ENCODE results near the gene DYRK1B.
A peak's percentile ranks its signal among the peaks of the same experiment; 100 is the strongest.
"Not testable (repeated sequence)": the region's sequence is repeated elsewhere in the genome, so short reads cannot be mapped to it uniquely, and the experiment has no call there.

The DYRK1B gene

DNA sequence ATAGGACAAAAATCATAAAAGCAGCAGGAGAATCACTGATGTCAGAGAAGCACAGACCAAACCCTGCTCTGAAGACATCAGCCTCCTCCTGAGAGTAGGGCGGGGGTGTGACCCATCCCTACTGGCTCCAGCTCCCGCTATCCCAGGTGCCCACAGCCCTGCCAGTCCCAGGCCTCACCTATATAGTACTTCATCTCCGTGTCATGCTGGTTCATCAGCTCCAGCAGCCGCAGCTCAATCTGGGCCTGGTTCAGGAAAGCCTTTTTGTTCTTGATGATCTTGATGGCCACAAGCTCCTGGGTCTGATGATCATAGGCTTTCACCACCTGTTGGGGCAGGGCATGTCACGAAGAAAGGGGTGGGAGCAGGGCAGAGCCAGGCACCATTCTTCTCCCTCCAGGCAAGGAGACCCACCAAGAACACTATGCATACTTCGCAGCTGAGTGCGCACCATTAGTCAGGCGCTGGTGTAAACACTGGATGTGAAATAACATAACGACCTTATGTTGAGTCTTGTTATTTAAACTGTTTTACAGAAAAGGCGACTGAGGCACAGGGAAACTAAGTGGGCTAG, 4.2 kb downstream of the DYRK1B start:
- FAIRE-seq = no peak

DNA sequence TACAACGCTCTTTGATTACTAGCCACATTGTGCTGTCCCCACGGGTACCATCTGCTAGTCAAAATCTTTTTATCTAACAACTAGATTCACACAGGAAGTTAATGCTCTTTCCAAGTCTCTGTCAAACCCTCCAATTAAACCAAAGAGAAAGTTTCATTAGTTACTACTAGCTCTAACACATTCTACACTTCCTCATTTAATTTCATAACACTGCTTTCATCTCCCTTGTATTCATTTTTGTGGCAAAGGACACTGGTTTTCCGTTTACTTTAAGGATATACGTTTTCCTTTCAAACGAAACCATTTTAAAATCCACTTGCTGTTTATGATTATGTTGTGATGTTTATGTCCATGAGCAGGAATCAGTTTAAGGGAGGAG, 5.3 kb downstream of the DYRK1B start:
- FAIRE-seq = no peak

DNA sequence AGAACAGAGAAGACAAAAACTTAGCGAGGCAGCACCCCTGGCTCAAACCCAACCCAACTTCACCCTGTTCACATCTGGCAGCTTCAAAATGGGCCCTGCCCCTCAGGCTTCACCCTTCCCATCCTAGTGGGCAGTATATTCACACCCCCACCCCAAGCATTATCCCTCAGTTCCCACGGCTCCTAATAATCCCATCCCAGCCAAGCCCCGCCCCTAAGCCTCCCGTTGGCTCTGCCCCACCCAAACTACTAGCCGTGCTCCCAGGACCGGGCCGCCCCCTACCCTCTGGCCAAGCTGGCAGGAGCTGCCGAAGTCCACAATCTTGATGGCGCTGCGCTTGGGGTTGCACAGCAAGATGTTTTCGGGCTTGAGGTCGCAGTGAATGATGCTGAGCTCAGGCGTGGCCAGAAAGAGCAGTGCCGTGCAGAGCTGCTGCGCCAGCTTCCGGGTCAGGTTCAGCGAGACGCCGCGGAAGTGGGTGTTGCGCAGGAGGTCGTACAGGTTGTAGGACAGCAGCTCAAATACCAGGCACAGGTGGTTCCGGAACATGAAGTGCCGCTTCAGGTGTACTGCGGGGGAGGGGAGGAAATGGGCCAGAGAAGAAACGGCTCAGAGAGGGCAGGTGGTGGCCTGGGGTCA, 5.8 kb downstream of the DYRK1B start:
- FAIRE-seq = no peak

DNA sequence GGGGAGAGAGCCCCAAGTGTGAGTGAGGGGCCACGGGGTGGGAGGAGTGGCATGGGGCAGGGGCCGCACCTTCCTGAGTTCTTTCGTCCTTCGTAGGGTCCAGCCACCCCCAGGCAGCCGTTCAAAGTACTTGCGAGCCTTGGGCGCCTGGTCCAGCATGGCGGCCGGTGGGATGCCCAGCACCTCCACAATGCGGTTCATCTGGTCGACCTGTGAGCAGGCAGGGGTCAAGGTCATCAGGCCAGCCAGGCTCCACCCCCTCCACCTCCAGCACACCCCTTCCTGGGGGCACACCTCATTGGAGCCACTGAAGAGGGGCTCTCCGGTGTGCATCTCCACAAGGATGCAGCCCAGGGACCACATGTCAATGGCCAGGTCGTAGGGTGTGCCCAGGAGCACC, 6.7 kb downstream of the DYRK1B start:
- FAIRE-seq = no peak

DNA sequence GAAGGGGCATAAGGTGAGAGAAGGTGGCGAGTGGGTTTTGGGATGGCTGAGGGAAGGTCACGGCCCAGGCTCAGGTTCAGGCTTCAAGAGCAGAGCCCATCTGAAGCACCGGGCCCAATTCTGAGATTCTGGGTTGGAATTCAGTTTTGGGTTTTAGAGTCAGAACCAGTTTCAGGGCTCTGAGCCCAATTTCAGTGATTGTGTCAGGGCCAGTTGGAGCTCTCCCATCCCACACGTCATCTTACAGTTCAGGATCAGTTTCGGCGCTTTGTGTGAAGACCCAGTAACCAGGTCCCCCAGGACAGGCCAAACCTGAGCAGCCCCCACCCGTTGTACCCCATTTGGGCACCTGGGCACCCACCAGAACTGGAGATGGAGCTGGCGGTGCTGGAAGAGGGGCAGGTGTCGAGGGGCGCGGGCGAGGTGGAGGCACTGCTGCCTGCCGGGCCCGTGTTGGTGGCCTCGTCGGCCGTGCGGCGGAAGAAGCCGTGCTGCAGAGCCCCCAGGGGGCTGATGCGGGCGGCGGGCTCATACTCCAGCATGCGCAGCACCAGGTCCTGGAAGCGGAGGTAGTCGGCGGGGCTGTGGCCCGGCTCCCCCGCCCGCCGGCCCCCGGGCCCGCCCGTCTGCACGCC, 7.5 kb downstream of the DYRK1B start:
- FAIRE-seq = no peak

DNA sequence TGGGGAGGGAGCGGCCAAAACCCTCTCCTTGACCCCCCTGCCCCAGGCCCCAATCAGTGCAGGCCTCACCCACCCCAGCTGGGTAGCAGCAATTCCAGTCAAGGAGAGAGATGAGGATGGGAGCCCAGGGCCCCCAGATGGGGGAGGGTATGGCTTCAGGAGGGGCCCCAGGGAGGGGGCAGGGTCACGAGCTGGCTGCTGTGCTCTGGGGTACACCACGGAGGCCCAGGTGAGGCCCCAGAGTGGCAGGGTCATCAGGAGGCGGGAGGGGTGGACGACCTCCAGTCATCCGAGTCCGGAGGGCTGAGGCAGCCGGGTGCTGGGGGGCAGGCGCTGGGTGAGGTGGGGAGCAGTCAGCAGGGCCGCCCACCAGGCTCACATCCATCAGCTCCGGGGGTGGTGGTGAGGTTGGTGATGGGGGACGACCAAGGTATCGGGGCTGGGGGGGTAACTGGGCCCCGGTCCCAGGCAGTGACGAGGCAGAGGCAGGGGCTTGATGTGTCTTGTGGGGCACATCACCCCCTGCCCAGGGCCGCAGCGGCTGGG, 8.4 kb downstream of the DYRK1B start:
- FAIRE-seq = no peak

DNA sequence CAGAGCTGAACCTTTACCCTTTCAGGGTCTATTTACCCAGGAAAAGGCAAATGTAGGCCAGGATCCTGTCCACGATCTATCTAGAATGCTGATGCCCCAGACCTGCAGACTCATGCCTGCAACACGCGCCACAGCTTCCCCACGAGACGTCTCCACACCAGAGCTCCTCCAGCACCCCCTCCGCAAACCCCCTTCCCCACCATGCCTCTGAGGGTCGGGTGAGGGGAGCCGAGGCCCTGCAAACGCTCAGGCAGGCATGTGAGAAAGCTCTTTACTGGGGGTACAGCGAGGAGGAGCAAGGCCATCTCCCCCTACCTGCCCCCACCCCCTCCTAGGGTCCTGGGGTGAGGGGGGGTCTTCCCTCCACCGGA, 8.9 kb downstream of the DYRK1B start:
- no peak for FAIRE-seq

DNA sequence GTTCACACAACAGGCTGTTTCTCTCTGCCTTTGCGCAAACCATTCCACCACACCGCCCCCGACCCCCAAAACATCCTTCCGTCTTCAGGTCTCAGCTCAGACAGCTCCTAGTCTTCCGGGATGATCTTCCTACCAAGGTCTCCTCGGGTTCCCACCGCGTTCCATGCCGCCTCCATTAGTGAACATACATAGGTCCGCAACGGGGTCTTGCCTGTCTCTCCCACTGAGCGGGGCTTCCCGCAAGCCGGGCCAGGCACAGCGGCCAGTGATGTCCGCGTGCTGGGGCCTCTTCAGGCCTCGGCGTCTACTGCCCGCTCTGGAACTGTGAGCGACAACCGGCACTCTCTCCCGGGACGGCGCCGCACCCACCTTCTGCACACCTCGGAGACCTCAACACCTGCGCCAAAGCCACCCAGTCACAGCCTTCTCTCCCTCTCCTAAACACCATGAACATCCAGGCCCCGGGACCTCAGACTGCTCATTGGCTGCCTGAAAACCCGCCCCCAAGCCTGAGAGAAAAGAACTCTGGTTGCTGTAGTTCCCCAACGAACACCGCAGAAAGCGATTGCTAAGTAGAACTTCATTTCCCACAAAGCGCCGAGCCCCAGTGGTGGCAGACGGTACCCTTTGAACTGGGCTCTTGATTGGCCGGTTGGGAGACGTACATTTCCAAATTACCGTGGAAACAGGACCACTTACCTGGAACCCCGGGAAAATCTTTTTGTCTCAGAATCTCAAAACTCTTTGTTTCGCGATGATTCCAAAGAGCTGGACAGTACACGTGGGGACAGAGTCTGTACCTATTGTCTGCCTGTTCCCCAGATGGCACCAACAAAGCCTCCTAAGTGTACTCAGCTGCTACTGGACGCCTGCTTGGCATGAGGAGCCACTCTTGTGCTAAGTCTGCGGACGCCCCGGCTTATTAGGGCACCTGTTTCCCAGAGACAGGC, 9.5 kb downstream of the DYRK1B start:
- peak; percentile 98 for FAIRE-seq

DNA sequence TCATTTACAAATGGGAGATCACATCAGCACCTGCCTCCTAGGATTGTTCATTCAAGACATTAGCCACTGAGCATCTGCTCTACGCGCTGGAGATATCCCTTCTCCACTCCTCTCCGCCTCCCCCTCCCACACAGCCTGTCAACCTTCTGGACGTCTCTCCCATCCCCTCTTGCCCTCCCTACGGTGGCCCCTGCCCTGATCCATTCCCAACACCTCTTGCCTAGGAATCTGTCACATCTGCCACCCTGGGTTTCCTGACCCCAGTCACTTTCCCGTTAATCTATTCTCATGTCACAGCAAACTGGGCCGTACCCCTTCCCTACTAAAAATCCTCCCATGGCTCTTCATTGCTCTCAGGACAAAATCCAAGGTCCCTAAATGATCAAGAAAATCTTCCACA, 10.3 kb downstream of the DYRK1B start:
- FAIRE-seq = no peak

DNA sequence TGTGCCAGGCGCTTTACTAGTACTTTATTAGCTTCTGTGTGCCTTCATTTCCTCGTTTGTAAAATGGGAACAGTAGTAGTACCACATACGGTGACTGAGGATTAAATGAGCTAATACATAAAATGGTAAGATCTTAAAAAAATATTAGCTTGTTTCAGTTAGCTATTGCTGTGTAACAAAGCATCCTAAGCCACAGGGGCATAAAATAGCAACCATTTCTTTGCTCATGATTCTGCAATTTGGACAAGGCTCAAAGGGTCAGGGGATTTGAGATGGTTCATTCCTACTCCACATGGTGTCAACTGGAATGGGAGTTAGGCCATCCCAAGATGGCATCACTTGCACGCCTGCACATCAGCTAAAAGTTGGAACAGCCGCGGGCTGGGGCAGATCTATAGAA, 13.3 kb downstream of the DYRK1B start:
- FAIRE-seq = no peak

DNA sequence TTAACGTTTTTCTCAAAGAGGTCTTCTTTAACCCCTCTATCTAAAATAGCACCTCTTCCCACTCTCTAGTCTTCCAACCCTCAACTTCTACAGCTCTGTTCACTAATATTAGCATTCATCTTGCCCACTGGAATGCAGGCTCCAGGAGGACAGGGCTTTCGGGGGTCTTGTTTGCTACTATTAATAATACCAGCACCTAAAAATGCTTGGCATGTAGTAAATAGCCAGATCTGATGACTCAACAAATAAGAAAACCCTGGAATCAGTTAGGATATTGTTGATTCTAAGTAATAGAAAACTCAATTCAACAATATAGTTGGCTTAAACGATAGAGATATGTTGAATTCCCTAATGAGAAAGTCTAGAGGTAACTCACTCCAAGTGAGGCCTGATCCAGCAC, 14.2 kb downstream of the DYRK1B start:
- no peak for FAIRE-seq

DNA sequence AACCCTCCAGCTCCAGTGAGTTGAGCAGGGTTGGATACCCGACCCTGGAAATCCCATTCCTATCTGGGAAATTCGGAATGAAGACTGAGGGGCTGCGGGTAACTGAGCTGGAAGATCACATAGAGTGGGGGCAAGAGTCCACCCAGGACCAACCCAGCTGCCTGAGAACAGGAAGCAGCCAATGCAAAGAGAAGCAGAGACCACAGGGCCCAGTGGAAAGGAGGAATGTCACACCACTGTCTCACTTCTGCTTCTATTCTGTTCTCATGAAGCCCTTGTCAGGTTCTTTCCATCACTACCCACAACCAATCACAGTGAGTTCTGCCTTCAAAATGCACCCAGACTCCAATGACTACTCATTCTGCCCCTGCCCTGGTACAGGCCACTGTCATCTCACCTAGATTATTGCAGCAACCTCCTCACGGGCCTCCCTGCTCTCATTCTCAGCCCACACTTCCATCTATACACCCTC, 15.3 kb downstream of the DYRK1B start:
- FAIRE-seq = no peak

DNA sequence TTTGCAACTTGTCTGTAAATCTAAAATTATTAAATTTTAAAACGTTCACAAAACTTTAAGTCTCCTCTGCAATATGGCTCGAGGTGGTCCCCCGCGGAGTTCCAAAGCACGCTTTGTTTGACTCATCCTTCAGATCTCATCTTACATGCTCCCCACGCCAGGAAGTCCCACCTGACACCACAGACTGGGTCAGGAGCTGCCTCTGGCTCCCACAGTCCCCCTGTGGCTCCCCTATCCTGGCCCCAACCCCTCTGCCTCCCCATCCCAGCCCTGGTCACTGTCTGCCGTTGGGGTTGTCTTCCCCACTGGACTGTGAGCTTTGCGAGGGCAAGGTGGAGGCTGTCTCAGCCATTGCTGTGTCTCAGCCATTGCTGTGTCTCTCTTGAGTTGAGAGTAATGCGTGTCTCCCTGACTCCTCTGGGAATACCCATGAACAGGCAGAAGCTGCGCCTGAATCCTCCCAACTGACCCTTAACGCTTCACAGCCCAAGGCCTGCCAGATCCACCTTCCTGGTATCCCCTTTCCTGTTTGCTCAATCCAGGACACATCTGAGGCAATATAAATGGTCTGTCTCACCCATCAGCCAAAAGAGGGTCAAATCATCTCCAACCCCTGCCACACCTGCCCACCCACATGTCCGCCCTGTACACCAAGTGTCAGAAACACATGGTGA, 15.9 kb downstream of the DYRK1B start:
- FAIRE-seq = no peak

DNA sequence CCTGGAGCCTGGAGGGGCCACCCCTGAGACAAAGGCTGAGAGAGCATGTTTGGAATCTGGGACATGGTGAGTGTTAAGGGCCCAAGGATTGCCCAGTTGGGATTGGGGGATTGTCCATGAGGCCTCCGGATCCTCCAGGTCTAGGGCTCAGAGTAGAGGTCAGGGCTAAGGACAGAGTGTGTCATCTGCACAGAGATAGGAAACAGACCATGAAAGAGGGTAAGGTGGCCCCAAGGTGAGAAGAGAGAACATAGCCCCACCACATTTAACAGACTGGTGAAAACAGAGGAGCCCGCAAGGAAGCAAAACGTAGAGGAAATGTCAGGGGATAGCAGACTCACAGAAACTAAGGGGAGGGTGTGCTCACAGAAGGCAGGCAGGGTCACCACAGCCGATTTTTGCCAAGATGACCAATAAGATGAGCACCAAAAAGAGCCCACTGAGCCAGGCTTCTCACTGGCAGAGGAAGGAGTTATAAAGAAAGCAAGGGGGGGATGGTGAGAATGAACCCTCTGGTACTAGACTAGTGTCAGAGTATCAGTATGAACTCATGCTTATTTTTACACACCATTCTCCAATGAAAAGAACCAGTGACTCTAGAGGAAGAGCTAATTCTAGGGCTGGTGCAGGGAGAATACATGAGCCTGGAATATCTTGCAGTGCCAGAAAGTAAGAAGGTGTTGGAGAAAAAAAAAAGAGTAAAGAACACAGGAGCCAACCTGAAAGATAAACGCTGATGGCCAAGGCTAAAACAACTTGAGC, 17.5 kb downstream of the DYRK1B start:
- no peak for FAIRE-seq

DNA sequence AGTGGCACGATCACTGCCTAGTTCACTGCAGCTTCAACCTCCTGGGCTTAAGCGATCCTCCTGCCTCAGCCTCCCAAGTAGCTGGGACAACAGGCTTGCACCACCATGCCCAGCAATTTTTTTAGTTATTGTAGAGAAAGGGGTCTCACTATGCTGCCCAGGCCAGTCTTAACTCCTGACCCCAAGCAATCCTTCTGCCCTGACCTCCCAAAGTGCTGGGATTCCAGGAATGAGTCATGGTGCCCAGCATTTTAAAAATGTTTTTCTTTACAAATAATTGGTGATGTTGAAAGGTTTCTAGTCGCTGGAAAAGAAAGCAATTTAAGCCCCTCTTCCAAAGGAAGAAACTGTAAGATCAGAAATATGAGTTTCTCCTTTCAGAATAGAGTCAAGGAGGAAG, 19.4 kb downstream of the DYRK1B start:
- no peak for FAIRE-seq

DNA sequence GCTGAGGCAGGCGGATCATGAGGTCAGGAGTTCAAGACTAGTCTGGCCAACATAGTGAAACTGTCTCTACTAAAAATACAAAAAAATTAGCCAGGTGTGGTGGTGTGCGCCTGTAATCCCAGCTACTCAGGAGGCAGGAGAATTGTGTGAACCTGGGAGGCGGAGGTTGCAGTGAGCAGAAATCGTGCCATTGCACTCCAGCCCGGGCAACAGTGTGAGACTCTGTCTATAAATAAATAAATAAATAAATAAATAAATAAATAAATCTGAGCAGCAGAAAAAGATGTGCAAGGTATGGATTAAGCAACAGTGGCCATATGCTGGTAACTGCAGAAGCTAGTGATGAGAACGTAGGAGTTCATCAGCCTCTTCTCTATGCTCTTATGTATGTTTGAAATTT, 19.9 kb downstream of the DYRK1B start:
- FAIRE-seq = not testable (repeated sequence)

DNA sequence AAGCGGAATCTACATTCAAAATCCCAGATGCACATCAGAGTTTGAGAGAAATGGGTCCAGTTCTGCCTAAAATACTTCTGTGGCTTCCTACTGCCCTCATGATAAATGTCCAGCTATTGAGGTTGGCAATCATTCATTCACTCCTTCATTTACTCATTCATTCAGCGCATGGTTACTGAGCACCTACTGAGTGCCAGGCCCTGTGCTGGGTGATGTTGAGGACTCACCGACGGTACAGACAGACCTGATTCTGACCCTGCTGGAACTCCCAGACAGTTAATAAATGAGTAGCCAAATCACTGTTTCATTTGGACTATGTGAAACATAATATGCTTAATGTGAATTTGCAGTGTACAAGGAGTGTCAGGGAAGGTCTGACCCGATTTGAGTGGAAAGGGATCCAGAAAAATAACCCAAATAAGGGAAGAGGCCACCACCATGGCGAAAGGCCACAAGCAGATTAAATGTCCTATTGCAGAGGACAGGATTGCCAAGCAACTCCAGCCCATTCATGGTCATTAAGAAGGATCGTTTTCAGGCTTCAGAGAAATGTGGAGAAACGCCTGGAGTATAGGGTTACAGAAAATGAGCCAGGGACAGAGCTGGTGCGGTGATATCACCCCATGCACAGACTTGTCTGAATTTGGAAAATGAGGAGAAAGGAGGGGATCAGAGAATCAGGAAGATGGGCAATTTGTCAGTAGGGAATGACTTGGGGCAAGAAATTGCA, 20.5 kb downstream of the DYRK1B start:
- no peak for FAIRE-seq

DNA sequence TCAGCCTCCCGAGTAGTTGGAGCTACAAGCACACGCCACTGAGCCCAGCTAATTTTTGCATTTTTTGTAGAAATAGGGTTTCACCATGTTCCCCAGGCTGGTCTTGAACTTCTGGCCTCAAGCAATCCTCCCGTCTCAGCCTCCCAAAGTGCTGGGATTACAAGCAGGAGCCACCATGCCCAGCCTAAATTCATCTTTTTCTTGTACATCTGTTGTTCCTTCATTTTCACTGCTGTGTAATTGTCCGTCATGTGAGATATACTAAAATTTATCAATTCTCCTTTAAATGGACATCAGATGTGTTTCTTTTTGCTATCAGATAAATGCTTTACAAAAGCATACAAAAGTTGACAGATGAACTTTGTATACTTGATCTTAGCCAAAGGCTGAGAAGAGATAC, 22.9 kb downstream of the DYRK1B start:
- FAIRE-seq = no peak

DNA sequence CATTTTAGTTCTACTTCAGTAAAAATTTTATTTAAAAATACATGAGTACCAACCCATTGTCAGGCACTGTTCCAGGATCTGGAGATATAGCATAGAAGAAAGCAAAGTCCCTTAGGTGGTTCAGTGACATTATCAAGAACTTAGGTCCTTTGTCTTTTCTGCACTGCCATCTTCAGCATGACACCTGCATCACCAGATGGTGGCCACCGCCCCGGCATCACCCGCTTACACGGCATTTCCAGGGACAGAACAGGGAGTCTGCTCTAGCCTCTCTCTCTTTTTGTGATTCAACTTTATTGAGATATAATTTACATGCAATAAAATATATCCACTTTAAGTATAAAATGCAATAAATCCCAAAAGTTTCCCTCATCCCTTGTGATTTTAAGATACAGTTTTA, 23.5 kb downstream of the DYRK1B start:
- no peak for FAIRE-seq

DNA sequence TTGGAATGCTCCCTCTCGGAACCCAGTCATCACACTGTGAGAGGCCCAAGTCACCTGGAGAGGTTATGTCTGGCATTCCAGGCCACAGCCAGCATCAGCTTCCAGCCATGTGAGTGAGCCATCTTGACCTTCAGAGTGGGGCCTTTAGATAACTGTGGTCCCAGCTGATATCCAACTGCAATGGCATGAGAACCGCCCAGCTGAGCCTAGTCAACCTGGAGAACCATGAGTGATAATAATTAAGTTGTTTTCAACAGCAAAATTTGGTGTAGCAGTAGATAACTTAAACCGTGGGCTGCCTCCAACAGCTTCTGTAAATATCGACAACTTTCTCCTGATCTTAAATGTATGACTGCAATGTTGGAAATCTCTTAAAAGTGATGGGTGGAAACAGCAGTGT, 24.6 kb downstream of the DYRK1B start:
- no peak for FAIRE-seq

DNA sequence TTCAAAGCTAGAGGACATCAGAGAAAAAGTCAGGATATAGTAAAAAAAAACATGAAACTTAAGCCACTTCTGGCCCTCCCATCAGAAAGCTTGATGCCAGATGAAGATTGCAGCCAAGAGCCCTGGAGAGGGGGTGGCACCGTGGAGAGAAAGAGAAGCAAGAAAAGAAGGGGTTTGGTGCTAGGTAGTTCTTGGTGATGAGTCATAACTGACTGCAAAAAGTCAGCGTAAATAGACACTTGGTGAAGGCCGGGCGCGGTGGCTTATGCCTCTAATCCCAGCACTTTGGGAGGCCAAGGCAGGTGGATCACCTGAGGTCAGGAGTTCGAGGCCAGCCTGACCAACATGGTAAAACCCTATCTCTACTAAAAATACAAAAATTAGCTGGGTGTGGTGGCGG, 25.3 kb downstream of the DYRK1B start:
- not testable (repeated sequence) for FAIRE-seq

All from endometrium (tissue), 2 donors.